Stimulated activated CD4-positive, alpha-beta T cell treated with anti-CD3 and anti-CD28 coated beads, Interleukin-2, amount 100 ng/mL, for 48 hours (primary cell): ENCODE results near the gene CYP4F12.

Source experiments
- DNase-seq, 2 donors: peaks; one replicate each; pipeline ENCODE4 v3.0.0-alpha.2; 2020

The CYP4F12 gene, protein sequence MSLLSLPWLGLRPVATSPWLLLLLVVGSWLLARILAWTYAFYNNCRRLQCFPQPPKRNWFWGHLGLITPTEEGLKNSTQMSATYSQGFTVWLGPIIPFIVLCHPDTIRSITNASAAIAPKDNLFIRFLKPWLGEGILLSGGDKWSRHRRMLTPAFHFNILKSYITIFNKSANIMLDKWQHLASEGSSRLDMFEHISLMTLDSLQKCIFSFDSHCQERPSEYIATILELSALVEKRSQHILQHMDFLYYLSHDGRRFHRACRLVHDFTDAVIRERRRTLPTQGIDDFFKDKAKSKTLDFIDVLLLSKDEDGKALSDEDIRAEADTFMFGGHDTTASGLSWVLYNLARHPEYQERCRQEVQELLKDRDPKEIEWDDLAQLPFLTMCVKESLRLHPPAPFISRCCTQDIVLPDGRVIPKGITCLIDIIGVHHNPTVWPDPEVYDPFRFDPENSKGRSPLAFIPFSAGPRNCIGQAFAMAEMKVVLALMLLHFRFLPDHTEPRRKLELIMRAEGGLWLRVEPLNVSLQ

GRCh38 chr19:15672580-15673175, at the start of gene CYP4F12:
CYP4F12 (plus strand) TSS chr19:15673087; CDS start chr19:15673530, 443 bp downstream.
- DNase-seq: no peak

DNA sequence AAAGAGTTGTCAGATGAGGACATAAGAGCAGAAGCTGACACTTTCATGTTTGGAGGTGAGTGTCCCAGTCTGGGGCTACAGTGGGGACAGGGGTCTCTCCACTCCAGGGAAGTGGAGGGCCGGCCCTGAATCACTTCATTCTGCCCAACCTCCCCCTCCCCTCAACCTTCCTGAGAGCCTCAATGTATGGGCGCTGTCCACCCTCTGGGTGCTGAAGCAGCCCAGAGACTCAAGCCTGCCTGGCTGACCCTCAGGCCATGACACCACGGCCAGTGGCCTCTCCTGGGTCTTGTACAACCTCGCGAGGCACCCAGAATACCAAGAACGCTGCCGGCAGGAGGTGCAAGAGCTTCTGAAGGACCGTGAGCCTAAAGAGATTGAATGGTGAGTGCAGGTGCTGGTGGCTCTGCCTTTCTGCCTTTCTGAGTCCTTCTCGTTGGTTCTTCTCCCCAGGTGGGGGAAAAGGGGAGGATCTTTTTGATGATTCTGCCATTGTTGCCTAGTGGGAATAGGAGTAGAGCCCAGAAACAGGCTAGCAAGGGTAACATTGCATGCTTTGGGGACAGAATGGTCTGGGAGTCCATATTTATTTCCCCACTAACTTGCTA, 49.1 kb upstream of the CYP4F12 start:
- no peak for DNase-seq

DNA sequence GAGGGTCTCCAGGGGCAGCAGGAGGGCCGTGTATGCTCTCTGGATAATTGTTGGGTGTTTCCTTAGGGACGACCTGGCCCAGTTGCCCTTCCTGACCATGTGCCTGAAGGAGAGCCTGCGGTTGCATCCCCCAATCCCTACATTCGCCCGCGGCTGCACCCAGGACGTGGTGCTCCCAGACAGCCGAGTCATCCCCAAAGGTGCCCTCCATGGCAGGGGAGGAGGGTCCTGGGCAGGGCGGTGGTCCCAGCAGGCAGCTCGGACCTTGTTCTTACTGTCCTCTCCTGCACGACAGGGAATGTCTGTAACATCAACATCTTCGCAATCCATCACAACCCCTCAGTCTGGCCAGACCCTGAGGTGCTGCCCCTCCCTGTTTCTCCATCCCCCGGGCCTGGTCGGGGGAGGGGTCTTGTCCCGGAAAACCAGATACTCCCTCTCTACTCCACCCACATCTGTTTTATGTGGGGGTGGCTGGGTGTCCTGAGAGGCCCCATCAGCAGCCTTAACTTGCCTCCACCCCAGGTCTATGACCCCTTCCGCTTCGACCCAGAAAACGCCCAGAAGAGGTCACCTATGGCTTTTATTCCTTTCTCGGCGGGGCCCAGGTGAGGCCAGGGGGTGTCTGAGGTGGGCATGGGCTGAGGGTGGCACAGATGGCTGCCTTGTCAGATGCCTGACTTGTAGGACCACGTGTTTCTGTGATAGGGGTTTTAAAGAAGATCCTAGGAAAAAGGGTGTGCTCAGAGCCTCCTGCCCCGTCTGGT, 44.5 kb upstream of the CYP4F12 start:
- no peak for DNase-seq

DNA sequence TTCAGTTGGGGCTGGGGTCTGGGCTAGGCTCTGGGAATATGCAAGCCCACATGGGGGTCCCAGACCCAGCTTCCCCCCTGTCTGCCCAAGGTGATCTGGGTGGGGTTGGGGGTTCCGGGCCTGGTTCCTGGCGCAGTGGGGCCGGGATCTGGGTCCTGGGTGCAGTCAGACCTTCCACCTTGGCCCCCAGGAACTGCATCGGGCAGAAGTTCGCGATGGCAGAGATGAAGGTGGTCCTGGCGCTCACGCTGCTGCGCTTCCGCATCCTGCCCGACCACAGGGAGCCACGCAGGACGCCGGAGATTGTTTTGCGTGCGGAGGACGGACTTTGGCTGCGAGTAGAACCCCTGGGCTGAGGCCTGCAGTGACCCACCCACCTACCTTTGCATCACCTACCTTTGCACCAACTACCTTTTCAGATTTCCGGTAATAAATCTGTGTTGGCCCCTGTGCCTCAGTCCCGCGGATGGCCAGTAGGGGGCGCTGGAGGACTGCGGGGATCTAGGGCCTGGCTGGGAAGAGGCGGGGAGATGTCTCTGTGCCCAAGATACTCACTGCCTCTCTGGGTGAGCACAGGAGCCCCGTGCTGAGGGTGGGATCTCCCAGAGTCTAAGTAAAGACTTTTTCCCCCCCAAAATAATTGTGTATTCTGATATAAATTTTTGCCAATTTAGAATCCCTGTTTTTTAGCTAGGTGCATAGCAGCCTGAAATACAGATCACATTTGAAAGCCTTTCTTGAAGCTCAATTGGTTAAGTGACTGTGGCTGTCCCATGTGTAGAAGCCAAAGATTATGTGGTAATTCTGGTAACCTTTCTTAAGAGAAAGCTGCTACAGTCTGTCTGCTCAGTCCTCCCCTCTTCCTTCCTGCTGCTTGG, 43.6 kb upstream of the CYP4F12 start:
- peak; percentile 90 to 98 for DNase-seq

GRCh38 chr19:15631817-15632216, 41.1 kb upstream of the CYP4F12 start:
- peak in 1 of 2 donors; percentile 32 for DNase-seq

- DNase-seq: no peak
These were observed 39.6 kb upstream of the CYP4F12 start for GRCh38 chr19:15633082-15633835.

- no peak for DNase-seq
These were observed 38.8 kb upstream of the CYP4F12 start for GRCh38 chr19:15634105-15634504.

DNA sequence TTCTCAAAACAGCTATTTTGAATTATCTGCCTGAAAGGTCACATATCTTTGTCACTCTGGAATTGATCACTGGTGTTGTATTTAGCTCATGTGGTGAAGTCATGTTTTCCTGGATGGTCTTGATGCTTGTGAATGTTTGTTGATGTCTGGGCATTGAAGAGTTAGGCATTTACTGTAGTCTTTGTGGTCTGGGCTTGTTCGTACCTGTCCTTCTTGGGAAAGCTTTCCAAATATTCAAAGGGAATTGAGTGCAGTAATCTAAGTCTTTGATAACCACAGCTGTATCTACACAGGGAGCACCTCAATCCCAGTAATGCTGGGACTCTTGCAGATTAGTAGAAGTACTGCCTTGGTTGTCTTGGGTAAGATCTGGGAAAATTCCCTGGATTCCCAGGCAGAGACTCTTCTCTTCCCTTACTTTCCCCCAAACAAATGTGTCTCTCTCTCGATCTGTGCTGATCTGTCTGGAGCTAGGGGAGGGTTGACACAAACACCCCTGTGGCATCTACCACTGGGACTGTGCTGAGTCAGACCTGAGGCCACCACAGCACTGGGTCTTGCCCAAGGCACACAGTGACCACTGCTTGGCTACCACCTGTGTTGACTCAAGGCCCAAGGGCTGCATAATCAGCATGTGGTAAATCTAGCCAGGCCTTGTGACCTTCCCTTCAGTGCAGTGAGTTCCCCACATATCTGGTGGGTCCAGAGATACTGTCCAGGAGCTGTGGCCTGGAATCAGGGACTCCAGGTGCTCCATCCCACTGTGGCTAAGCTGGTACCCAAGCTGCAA, 37.7 kb upstream of the CYP4F12 start:
- no peak for DNase-seq

- DNase-seq: no peak
These were observed 36.9 kb upstream of the CYP4F12 start for GRCh38 chr19:15636026-15636425.

DNA sequence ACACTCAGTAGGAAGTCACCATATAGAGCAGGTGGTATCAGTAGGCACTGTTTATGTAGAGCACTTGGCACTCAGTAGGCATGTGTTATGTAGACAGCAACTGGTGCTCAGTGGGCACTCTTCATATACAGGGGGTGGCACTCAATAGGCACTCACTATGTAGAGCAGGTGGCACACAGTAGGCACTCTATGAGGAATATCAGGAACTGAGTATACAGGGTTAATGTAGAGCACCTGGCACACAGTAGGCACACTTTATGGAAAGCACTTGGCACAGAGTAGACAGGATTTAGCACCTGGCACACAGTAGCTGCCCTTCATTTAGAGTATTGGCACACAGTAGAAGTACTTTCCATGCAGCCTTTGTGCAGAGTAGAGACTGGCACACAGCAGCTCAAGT, 33.3 kb upstream of the CYP4F12 start:
- DNase-seq: no peak

DNA sequence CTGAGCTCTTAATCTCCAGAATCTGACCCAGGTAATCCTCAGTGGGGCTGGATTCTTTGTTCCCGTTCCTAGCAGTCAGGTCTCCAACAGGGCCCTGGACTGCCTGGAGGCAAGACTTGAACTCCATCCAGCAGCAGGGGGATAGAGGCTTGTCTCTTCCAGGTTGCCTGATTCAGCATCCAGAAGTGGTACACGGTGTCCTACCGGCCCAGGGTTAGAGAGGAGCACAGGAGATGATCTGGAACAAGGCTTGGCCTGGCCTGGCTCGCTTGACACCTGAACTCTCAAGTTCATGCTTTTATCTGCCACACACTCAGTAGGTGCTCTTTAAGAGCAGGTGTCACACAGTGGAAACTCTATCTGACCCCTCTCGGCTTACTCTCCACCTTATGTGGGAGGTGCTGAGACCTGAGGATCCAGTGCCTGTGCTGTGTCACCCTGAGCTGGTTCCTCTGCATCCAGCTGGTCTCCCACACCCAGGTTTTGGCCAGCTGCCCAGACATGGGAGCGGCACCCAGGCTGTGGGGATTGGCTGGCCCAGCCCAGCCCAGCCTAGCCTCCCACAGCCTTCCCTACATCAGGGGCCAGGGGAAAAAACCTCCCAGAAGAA, 32.5 kb upstream of the CYP4F12 start, which contains the start of gene CYP4F3:
TSS of gene CYP4F3 (plus strand) at position 604 of the 610 bp plus-strand sequence. CDS start 519 bp downstream, outside the sequence.
- DNase-seq: no peak

GRCh38 chr19:15640904-15641597, 31.8 kb upstream of the CYP4F12 start:
- no peak for DNase-seq

DNA sequence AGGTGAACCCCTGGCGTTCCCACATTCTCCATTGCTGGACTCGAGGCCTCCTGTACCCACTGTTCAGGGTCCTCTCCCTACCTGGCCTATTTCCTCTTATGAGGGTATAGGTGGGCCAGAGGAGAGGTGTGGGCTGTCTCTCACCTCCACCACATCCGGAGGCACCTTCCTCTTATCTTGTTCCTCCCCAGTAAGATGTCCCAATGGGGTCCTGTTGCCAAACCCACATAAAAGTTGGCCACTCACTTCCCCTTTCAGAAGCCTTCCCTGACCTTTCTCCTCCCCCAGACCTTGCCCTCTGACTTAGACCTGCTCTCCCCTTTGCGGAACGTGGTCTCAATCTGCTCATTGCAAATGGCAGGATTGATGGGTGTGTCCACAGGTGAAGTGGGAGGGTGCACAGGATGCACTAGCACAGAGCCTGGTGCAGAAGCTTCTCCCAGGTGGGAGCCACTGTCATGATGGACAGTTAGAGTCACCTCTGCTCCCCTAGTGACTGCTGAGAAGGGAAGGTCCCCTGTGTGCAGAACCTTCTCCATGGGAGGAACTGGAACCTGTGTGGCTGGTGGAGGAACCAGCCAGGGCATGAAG, 30.9 kb upstream of the CYP4F12 start:
- no peak for DNase-seq

DNA sequence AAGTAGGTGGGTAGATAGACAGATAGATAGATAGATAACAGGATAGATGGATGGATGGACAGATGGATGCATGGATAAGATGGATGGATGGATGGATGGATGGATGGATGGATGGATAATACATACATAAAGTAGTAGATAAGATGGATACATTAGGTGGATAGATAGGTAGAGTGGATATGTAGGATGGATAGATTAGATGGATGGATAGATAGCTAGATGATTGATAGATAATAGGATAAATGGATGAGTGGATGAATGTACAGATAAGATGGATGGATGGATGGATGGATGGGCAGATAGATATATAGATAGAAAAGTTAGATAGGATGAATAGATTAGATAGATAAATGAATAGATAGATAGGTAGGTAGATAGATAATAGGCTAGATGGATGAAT, 30.1 kb upstream of the CYP4F12 start:
- DNase-seq: no peak

DNA sequence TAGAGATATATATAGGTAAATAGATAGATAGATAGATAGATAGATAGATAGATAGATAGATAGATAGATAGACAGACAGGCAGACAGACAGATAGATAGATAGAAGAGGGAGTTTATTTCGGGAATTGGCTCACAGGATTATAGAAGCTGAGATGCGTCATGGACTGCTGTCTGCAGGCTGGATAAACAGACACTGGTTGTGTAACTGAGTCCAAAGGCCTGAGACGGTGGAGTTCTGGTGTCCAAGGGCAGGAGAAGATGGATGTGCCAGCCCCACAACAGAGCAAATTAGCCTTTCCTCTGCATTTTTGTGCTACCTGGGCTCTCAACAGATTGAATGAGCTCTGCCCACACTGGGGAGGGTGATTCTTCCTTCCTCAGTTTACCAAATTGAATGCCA, 29.5 kb upstream of the CYP4F12 start:
- no peak for DNase-seq

- DNase-seq: no peak
These were observed 28.7 kb upstream of the CYP4F12 start for GRCh38 chr19:15644066-15644741.

DNA sequence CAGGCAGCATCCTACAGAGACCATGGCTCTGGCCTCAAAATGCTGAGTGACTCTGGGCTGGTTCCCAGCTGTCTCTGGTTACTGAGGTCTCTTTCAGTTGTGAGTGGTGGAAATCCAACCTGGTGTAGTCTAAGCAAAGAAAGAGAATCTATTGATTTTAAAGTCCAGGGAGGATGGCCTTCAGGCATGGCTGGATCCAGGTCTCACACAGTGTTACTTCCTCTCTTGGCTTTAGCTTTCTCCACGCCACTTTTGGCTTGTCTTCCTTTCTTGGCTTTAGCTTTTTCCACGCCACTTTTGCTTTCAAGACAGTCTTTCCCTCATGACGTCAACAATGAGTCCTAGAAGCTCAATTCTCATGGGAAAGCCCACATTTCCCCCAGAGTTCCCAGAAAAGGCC, 28.1 kb upstream of the CYP4F12 start:
- no peak for DNase-seq

- no peak for DNase-seq
These were observed 23.4 kb upstream of the CYP4F12 start for GRCh38 chr19:15649526-15649925.
